GM12865 (cell line): ENCODE data around the gene EPN3.

ENCODE experiments used
- DNase-seq: peaks from one replicate; pipeline ENCODE4 v3.0.0; 2010; ENCODE audit warnings: low read depth
- H3K4me3 ChIP-seq: 2 replicates; pipeline ENCODE4 v1.5.1; 2011; ENCODE audit warnings: mild to moderate bottlenecking, low read depth, low read length, control low read depth
- TF ChIP-seq, protein P1 (sequence below): IDR thresholded peaks from 2 replicates; pipeline ENCODE4 v1.5.1; 2011; ENCODE audit warnings: low read length, control low read depth, low read depth, inconsistent platforms; ENCODE audit not compliant: insufficient read depth; ENCODE audit errors: missing control alignments

EPN3 gene

DNA sequence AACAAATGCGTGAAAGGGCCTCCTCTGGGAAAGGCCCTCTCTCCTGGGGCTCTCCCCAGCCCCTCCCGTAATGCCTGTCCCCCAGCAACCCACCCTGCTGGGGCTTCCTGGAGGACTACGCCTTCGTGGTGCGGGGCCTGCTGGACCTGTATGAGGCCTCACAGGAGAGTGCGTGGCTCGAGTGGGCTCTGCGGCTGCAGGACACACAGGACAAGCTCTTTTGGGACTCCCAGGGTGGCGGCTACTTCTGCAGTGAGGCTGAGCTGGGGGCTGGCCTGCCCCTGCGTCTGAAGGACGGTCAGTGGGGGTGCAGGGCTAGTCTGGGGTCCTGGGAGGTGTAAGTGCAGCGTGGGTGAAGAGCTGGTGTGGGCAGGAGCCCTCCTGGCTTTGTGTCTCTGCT lies 19.3 kb downstream of the EPN3 start:
- TF ChIP-seq, protein P1, sequence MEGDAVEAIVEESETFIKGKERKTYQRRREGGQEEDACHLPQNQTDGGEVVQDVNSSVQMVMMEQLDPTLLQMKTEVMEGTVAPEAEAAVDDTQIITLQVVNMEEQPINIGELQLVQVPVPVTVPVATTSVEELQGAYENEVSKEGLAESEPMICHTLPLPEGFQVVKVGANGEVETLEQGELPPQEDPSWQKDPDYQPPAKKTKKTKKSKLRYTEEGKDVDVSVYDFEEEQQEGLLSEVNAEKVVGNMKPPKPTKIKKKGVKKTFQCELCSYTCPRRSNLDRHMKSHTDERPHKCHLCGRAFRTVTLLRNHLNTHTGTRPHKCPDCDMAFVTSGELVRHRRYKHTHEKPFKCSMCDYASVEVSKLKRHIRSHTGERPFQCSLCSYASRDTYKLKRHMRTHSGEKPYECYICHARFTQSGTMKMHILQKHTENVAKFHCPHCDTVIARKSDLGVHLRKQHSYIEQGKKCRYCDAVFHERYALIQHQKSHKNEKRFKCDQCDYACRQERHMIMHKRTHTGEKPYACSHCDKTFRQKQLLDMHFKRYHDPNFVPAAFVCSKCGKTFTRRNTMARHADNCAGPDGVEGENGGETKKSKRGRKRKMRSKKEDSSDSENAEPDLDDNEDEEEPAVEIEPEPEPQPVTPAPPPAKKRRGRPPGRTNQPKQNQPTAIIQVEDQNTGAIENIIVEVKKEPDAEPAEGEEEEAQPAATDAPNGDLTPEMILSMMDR, result no peak
- H3K4me3 ChIP-seq, result no peak overlapping the region
- DNase-seq, result no peak

DNA sequence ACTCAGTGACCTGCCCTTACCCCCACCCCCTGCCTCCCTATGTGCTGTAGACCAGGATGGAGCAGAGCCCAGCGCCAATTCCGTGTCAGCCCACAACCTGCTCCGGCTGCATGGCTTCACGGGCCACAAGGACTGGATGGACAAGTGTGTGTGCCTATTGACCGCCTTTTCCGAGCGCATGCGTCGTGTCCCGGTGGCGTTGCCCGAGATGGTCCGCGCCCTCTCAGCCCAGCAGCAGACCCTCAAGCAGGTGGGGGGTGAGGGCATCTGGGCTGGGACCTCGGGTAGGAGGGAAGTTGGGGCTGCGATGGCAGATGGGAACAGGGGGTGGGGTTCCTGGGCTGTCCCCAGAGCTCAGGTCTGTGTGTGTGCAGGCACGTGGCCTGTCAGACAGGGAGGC lies 21.7 kb downstream of the EPN3 start:
- H3K4me3 ChIP-seq, result no peak overlapping the region
- no peak for DNase-seq
- TF ChIP-seq, protein P1, result no peak

DNA sequence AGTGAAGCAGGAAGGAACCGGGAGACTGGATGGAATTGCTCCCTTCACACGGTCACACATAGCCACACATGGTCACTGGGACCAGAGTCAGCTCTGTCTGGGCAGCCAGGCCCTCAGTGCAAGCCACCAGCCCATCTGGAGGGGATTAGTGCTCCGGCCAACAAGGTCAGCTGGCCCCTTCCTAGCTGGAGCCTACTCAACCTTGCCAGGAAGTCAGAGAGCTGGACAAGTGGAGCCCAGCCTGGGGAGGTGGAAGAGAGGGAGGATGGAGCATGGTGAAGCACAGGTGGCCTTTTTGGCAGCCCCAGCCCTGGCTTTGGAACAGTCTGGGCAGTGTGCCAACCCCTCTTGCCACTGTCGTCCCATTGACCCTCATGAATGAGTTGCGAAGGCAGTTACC lies 24.3 kb downstream of the EPN3 start:
- H3K4me3 ChIP-seq, result no peak overlapping the region
- DNase-seq, result no peak
- TF ChIP-seq, protein P1, result no peak

DNA sequence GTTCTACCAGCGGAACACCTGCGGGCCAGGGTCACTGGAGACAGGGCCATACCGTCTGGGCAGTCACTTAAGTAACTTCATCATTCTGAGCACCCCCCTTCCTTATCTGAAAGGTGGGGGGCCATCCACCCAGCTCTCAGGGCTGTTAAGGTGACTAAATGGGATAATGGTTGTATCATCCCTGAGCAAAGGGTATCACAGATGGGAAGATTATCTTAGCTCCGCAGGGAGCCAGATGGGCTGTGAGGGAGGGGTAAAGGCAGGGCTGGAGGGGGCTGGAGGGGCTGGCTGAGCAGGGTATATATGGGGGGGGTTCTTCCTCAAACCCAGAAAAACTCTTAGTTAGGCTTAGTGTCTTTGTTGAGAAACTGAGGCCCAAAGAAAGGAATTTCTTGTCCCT lies 25.1 kb downstream of the EPN3 start:
- no peak overlapping the region for H3K4me3 ChIP-seq
- TF ChIP-seq, protein P1, result no peak
- DNase-seq, result no peak

DNA sequence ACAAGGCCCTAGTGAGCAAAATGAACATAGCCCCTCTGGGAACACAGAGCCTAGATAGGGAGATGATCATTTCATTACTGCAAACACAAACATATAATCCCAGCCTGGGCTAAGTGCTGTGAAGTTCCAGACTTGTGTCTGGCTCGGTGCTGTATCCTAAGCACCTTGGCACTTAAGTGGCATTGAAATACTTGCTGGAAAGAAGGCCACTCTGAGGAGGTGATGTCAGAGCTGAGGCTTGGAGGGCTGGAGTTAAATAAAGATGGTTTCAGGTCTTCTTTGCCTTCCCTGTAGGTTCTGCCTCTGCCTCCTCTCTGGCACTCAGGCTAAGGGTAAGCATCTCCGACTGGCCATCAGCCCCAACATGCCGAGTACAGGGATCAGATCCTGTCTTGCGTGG lies 25.6 kb downstream of the EPN3 start:
- no peak overlapping the region for H3K4me3 ChIP-seq
- TF ChIP-seq, protein P1, result no peak
- DNase-seq, result no peak

DNA sequence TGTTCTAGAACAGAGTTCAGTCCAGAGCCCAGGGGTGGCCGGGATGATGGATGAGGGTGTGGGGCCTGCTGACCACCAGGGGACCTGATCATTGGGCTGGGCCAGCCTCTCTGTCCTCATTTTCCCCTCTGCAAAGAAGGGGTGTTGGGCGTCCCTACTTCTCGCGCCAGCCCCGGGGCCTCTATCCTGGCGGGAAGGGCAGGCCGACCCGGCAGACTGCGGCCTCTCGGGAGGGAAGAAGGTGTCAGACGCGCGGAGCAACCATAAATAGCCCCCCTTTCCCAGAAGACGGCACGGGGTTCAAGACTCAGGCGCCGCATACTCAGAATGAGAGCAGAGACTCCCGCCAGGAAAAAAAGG lies 26.0 kb downstream of the EPN3 start:
- DNase-seq, result no peak
- TF ChIP-seq, protein P1, result no peak
- no peak overlapping the region for H3K4me3 ChIP-seq

DNA sequence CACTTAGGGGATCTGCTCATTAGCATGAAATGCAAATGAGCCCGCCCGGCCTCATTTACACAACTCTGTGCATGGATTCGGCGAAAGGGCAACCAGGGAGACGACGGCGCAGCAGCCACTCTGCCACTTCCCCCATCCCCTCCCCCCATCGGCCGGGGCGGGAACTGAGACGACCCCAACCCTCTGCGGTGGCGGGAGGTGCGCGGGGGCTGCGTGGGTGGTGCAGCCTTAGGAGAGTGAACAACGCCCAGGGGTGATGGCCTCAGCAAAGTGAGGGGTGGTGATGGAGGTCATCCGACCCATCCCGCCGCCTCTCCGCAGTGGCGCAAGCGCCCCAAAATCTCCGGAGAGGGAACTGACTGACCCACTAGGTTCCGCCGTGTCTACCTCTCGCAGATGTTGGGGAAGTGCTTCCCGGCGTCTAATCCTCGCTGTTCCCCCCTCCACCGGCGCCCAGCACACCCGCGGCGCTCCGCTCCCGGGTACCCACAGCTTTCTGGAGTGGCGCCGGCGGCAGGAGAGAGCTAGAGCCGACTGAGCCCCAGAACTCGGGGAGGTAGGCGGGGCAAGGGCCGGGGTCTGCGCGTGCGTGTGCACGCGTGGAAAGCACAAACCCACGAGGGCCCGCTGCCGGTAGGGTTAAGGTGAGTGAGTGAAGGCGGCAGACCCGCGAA lies 26.5 kb downstream of the EPN3 start:
- no peak for DNase-seq
- TF ChIP-seq, protein P1, result no peak
- H3K4me3 ChIP-seq, result no peak overlapping the region
